HepG2 (cell line): ENCODE data around the gene ABHD1. TPM values are rescaled to one million over a fixed set of nuclear protein-coding genes. Genes with fewer than 3 reads are reported as not detected.

ENCODE experiments used
- ATF4 ChIP-seq, 2 experiments: fragments of 450-650 bp in 1 of 2; sonication (generic) in 1 of 2; formaldehyde crosslinking; IDR thresholded peaks; 2 replicates each; pipeline versions ENCODE4 v1.5.0 to v1.8.0; 2020 to 2022; ENCODE audit warnings: mild to moderate bottlenecking in 1 of 2, missing genetic modification reagents in 1 of 2
- BRD4 ChIP-seq: sonication (generic); formaldehyde crosslinking; IDR thresholded peaks from 2 replicates; pipeline ENCODE4 v1.4.0; 2020; ENCODE audit warnings: missing genetic modification reagents
- ETV6 ChIP-seq: sonication (generic); formaldehyde crosslinking; conservative IDR thresholded peaks from 2 replicates; pipeline ENCODE4 v1.4.0; 2020; ENCODE audit warnings: missing genetic modification reagents
- FOXP4 ChIP-seq: sonication (generic); formaldehyde crosslinking; IDR thresholded peaks from 2 replicates; pipeline ENCODE4 v1.4.0; 2020; ENCODE audit warnings: missing genetic modification reagents
- GABPA ChIP-seq, 2 experiments: IDR thresholded peaks; 2 replicates each; pipeline ENCODE4 v1.6.1; 2011 to 2016; ENCODE audit warnings: low read depth in 2 of 2, low read length in 1 of 2, missing biosample characterization in 1 of 2, missing genetic modification characterization in 1 of 2
- HIVEP1 ChIP-seq: sonication (generic); formaldehyde crosslinking; IDR thresholded peaks from 2 replicates; pipeline ENCODE4 v1.4.0; 2020; ENCODE audit warnings: mild to moderate bottlenecking, missing genetic modification reagents
- KLF12 ChIP-seq: sonication (generic); formaldehyde crosslinking; IDR thresholded peaks from 2 replicates; pipeline ENCODE4 v1.4.0; 2020; ENCODE audit warnings: missing genetic modification reagents, borderline replicate concordance
- NFE2L2 ChIP-seq: fragments of 150-350 bp; IDR thresholded peaks from 2 replicates; pipeline ENCODE4 v1.6.1; 2014; ENCODE audit warnings: low read length
- NKX3-1 ChIP-seq: sonication (generic); formaldehyde crosslinking; IDR thresholded peaks from 2 replicates; pipeline ENCODE4 v1.5.0; 2020; ENCODE audit warnings: missing genetic modification reagents
- NR0B2 ChIP-seq: sonication (generic); formaldehyde crosslinking; IDR thresholded peaks from 2 replicates; pipeline ENCODE4 v1.4.0; 2020; ENCODE audit warnings: mild to moderate bottlenecking, missing genetic modification reagents
- PATZ1 ChIP-seq: sonication (generic); formaldehyde crosslinking; IDR thresholded peaks from 2 replicates; pipeline ENCODE4 v1.4.0; 2020; ENCODE audit warnings: missing genetic modification reagents
- PHF21A ChIP-seq: sonication (generic); formaldehyde crosslinking; IDR thresholded peaks from 2 replicates; pipeline ENCODE4 v1.5.0; 2020; ENCODE audit warnings: mild to moderate bottlenecking, missing genetic modification reagents
- SNAI1 ChIP-seq: sonication (generic); formaldehyde crosslinking; IDR thresholded peaks from 2 replicates; pipeline ENCODE4 v1.5.0; 2020; ENCODE audit warnings: mild to moderate bottlenecking, missing genetic modification reagents, borderline replicate concordance
- TAF1 ChIP-seq: sonication (generic); formaldehyde crosslinking; IDR thresholded peaks from 2 replicates; pipeline ENCODE4 v1.4.0; 2020; ENCODE audit warnings: missing genetic modification reagents
- TGIF2 ChIP-seq: IDR thresholded peaks from 2 replicates; pipeline ENCODE4 v1.6.1; 2016; ENCODE audit warnings: control low read depth, missing compliant biosample characterization
- ZNF362 ChIP-seq: sonication (generic); formaldehyde crosslinking; IDR thresholded peaks from 2 replicates; pipeline ENCODE4 v1.4.0; 2020; ENCODE audit warnings: missing genetic modification reagents, mild to moderate bottlenecking, borderline replicate concordance
- ZNF569 ChIP-seq: sonication (generic); formaldehyde crosslinking; IDR thresholded peaks from 2 replicates; pipeline ENCODE4 v1.5.0; 2020; ENCODE audit warnings: mild to moderate bottlenecking, missing genetic modification reagents, moderate library complexity, borderline replicate concordance
- ZNF709 ChIP-seq: sonication (generic); formaldehyde crosslinking; IDR thresholded peaks from 2 replicates; pipeline ENCODE4 v1.5.0; 2020; ENCODE audit warnings: mild to moderate bottlenecking, missing genetic modification reagents
- polyA plus RNA-seq, 8 experiments: library from polyadenylated mRNA; depleted of rRNA in 3 of 8; stranded (reverse) in 7 of 8; unstranded in 1 of 8; fragments of >200 nt; fragmentation: Illumina TruSeq in 4 of 8; extraction: Trizol in 4 of 8; gene quantifications; 2 replicates each; pipeline versions ENCODE4 v1.2.1 to v1.2.3, GENCODE V29; 2011 to 2016; ENCODE audit warnings: low read depth in 4 of 8, missing spikeins in 1 of 8, mixed read lengths in 1 of 8; ENCODE audit not compliant: insufficient read depth in 1 of 8
- total RNA-seq, 5 experiments: library from RNA; depleted of rRNA; stranded (reverse); fragments of >200 nt; fragmentation: Illumina TruSeq; extraction: Trizol; gene quantifications; 2 replicates each; pipeline ENCODE4 v1.2.3, GENCODE V29; 2016; ENCODE audit warnings: low read depth in 1 of 5

ABHD1 gene
- total and polyA plus RNA-seq, 2 of the 13 experiments (the other 11 are each of a cell fraction or from before 2014, with no cell fraction given) = 0.04 to 0.81 TPM

GRCh38 chr2:27177441-27178351 is 54.1 kb downstream of the ABHD1 start (continued):
- peak; percentile 99 for TF ChIP-seq ZNF362 (CRISPR knock-in tag)
- TF ChIP-seq KLF12 = 0 out of 2 replicates have a peak, but pooled peaks have one; percentile 81
- TF ChIP-seq NR0B2 = no peak
- no peak for TF ChIP-seq SNAI1 (CRISPR knock-in tag)
- no peak for TF ChIP-seq ETV6 (CRISPR knock-in tag)
- TF ChIP-seq ATF4 (CRISPR knock-in tag; IDR thresholded peaks at IDR 0.05) = peak; percentile 28 to 99; a peak in 2 of 4 replicates
- TF ChIP-seq HIVEP1 (CRISPR knock-in tag) = peak; percentile 65; the same call in 1 of the 2 replicates
- TF ChIP-seq NKX3-1 (CRISPR knock-in tag) = peak; percentile 89; the same call in 1 of the 2 replicates
- peak; percentile 94; the same call in 1 of the 2 replicates for TF ChIP-seq ZNF569 (CRISPR knock-in tag)
- TF ChIP-seq ZNF709 (CRISPR knock-in tag) = no peak; the same call in 1 of the 2 replicates
- peak; percentile 99 for TF ChIP-seq FOXP4
- peak; percentile 94 for TF ChIP-seq TGIF2 (CRISPR knock-in tag)
- no peak for TF ChIP-seq GABPA (IDR thresholded peaks at IDR 0.05; ENCODE audit: low read depth, low read length)
- TF ChIP-seq GABPA (CRISPR knock-in tag; IDR thresholded peaks at IDR 0.05; ENCODE audit: low read depth) = peak; percentile 68; the same call in 1 of the 2 replicates
- peak; percentile 69 for TF ChIP-seq BRD4 (CRISPR knock-in tag)
- peak; percentile 99 for TF ChIP-seq PHF21A (CRISPR knock-in tag)
- TF ChIP-seq PATZ1 (CRISPR knock-in tag) = peak; percentile 70
- no peak for TF ChIP-seq NFE2L2
- no peak for TF ChIP-seq TAF1 (CRISPR knock-in tag)
